GM19043 (cell line): Measurements from ENCODE around the gene ASB5.
"Not testable (repeated sequence)": the region's sequence is repeated elsewhere in the genome, so short reads cannot be mapped to it uniquely, and the experiment has no call there.

Source experiments
- ATAC-seq: cut with Tn5 transposase; IDR thresholded peaks from one replicate; pipeline ENCODE4 v1.9.1; 2021; ENCODE audit warnings: low read depth; ENCODE audit not compliant: unreplicated experiment

ASB5 gene, protein sequence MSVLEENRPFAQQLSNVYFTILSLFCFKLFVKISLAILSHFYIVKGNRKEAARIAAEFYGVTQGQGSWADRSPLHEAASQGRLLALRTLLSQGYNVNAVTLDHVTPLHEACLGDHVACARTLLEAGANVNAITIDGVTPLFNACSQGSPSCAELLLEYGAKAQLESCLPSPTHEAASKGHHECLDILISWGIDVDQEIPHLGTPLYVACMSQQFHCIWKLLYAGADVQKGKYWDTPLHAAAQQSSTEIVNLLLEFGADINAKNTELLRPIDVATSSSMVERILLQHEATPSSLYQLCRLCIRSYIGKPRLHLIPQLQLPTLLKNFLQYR

GRCh38 chr4:176268963-176269362, at the start of gene ASB5:
Gene ASB5 (minus strand): TSS chr4:176269222. CDS start chr4:176269108, 114 bp downstream.
- ATAC-seq: no peak

- no peak for ATAC-seq
Observed at GRCh38 chr4:176313596-176314336, 44.7 kb upstream of the ASB5 start.

GRCh38 chr4:176309772-176310171, 40.8 kb upstream of the ASB5 start:
- no peak for ATAC-seq

- ATAC-seq: peak; percentile 97
Observed at GRCh38 chr4:176309046-176309445, 40.0 kb upstream of the ASB5 start.

GRCh38 chr4:176308441-176308840, 39.4 kb upstream of the ASB5 start:
- ATAC-seq: peak; percentile 41

GRCh38 chr4:176307666-176307930, 38.6 kb upstream of the ASB5 start:
- ATAC-seq: no peak

- ATAC-seq: no peak
Observed at GRCh38 chr4:176306837-176307665, 38.0 kb upstream of the ASB5 start.

DNA sequence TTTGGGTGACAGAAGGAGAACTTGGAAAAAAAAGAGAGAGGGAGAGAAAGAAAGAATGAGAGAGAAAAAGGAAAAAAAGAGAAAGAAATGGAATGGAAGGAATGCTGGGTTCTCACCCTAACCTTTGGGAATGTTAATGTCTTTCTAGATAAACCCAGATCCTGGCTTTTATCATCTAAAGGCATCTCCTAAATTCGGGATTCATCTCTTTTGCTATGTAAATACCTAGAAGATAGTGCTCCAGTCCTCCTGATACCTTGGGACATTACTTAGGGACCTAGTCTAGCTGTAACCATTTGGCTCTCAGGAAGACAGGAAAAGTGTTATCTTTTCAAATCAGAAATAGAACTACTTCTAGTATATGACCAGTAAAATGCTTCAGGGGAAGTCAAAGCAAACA, 34.9 kb upstream of the ASB5 start:
- no peak for ATAC-seq

DNA sequence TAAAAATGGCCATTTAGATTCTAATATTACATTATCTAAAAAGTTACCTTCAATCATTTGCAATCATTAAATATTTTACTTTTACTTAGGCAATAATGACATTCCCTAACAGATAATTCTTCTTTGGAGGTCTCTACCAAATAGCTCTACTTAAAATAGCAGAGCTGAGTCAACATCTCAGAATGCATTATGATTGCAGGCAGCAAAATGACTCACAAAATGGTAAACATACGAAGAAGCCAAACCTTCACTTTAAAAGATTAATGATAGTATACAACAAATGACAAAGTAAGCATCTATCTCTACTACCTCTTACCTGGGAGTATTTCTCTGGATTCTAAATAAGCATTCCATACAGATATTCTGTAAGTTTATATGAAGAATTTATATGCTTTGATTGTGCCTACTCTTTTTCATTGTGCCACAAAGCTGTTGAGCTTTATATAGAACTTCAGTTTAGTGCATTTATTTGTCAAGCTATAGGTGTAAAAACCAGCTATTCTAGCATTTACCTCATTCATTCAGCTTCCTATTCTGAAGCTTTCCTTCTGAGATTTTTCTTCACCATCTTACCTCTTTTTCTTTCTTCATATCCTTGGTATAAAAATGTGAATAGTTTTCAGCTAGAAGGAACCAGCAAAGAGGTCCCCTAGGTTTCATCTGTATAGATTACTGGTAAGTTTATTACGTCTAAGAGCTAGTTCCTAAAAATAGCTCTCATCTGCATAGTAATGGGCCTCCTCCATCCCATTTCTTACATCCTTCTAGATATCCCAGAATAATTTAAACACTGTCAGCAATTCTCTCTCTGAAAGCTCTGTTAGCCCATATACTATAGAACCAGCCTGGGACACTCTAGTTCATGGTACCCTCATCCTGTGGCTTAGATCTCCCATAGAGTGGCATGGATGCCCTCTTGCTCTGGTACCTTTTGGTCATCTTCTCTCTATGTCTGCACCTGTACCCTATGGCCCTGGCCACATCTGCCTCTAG, 33.6 kb upstream of the ASB5 start:
- no peak for ATAC-seq

- no peak for ATAC-seq
Observed at GRCh38 chr4:176300565-176300964, 31.5 kb upstream of the ASB5 start.

GRCh38 chr4:176300036-176300435, 31.0 kb upstream of the ASB5 start:
- ATAC-seq: no peak

DNA sequence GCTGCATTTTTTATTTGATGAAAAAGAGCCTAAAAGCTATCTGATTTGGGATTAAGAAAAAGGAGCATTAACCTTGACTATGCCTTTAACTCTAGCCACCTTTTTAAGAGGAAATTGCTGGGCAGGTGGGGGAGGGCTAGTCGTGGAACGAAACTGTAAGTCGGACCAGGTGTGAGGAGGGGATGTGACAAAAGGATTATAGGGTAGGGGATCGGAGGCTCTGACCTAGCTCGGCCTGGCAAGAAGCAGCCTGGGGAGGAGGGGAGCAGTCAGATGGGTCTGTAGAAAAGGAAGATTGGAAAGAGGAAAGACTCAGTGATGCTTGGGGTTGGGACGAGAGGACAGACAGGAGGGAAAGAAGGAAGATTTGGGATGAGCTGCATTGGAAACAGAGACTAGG, 29.6 kb upstream of the ASB5 start:
- ATAC-seq: no peak

DNA sequence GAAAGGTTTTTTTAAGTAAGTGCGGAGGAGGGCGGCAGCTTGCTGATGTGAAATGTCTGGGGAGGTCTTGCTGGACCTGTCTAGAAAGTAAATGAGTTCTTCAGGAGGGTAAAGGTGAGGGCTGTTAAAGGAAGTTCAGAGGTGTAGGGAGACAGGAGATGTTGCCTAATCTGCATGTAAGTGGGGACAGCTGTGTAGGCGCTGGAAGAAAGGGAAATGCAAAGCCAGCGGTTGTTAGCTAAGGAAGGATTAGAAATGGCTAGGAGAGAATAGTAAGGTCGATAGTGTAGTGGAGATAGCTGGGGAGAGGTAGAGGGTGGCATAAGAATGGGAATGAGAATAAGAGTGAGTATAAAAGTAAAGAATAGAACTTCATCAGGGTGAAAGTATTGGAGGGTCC, 26.9 kb upstream of the ASB5 start:
- ATAC-seq: not testable (repeated sequence)

- no peak for ATAC-seq
Observed at GRCh38 chr4:176293660-176294059, 24.6 kb upstream of the ASB5 start.

- no peak for ATAC-seq
Observed at GRCh38 chr4:176292920-176293319, 23.9 kb upstream of the ASB5 start.

DNA sequence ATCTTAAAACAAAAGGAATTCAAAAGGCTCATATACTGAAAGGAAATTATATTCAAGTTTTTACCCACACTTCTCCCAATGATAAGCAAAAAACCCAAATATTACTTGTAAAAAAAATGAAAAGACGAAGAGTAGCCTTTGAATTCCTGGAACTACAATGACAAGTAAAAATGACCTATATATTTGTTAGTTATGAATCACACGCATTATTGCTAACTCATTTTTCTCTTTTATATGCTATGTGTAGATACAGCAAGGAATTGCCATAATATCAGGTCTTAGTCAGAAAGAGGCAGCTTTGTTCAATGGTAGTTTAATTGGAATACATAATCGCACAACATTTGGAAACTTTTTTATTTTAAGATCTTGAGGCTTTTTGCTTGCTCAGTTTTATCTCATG, 22.7 kb upstream of the ASB5 start:
- ATAC-seq: no peak

GRCh38 chr4:176290520-176290919, 21.5 kb upstream of the ASB5 start:
- ATAC-seq: no peak

GRCh38 chr4:176289561-176289960, 20.5 kb upstream of the ASB5 start:
- no peak for ATAC-seq

DNA sequence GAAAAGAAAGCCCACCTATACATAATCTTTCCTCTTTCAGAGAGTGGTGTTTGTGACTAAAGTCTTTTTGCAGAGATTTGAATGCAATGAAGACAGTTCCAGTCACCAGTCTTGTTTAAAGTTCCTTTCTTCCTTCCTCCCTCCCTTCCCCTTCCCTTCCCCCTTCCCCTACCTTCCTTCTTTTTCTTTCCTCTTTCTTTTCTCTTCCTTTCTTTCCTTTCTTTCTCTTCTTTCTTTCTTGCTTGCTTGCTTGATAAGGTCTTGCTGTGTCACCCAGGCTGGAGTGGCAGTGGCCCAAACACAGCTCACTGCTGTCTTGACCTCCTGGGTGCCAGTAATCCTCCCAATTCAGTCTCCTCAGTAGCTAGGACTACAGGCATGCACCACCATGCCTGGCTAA, 19.0 kb upstream of the ASB5 start:
- no peak for ATAC-seq

GRCh38 chr4:176287546-176287945, 18.5 kb upstream of the ASB5 start:
- no peak for ATAC-seq
